ENCODE results near the gene ERP29. TPM values are rescaled to one million over a fixed set of nuclear protein-coding genes. Genes with fewer than 3 reads are reported as not detected.

ERP29 gene
- total RNA-seq, 1 experiment from 2014 or later, result 97.2 TPM

DNA sequence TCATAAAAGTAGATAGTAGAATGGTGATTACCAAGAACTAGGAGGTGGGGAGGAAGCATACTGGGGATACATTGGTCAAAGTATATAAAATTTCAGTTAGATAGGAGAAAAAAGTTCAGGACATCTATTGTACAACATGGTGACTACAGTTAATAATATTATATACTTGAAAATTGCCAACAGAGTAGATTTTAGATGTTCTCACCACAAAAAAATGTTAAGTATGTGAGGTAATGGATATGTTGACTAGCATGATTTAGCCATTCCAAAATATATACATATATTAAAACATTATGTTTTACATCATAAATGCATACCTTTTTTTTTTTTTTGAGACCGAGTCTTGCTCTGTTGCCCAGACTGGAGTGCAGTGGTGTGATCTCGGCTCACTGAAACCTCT lies 31.2 kb upstream of the ERP29 start:
- CTCF ChIA-PET, result no interaction called here
- Histone ChIP-seq H3K36me3 (ENCODE audit: low read depth, low read length) (no peaks in the 10 kb centered on the region), H3K27me3 (ENCODE audit: low read length) (no peaks in the 10 kb centered on the region), H3K27ac (ENCODE audit: low read length) (no peak overlapping the region), H4K20me1 (ENCODE audit: low read length) (no peaks in the 10 kb centered on the region), H3K79me2 (ENCODE audit: low read length) (no peaks in the 10 kb centered on the region), H3K9me2 (replicated peaks; ENCODE audit: low read length) (no peaks in the 10 kb centered on the region), H3F3A (ENCODE audit: low read length, unreplicated experiment) (no peaks in the 10 kb centered on the region), H3K9me3 (ENCODE audit: low read length) (no peaks in the 10 kb centered on the region), H3K4me3 (ENCODE audit: low read length) (no peak overlapping the region), H2AFZ (ENCODE audit: low read length) (no peak overlapping the region), H3K4me2 (ENCODE audit: low read length) (no peak overlapping the region), H3K9ac (ENCODE audit: low read length) (no peak overlapping the region), H3K4me1 (ENCODE audit: insufficient read depth, low read length) (no peaks in the 10 kb centered on the region)
- intact Hi-C loops (cut with micrococcal nuclease), result no loop called here
- ATAC-seq, result peak; percentile 18; the same call in 1 of the 2 replicates
- DNase-seq, result peak; percentile 17
- no peak for TF ChIP-seq EZH2phosphoT487 (IDR thresholded peaks at IDR 0.05; ENCODE audit: borderline replicate concordance, low read length)
- TF ChIP-seq, protein P1, sequence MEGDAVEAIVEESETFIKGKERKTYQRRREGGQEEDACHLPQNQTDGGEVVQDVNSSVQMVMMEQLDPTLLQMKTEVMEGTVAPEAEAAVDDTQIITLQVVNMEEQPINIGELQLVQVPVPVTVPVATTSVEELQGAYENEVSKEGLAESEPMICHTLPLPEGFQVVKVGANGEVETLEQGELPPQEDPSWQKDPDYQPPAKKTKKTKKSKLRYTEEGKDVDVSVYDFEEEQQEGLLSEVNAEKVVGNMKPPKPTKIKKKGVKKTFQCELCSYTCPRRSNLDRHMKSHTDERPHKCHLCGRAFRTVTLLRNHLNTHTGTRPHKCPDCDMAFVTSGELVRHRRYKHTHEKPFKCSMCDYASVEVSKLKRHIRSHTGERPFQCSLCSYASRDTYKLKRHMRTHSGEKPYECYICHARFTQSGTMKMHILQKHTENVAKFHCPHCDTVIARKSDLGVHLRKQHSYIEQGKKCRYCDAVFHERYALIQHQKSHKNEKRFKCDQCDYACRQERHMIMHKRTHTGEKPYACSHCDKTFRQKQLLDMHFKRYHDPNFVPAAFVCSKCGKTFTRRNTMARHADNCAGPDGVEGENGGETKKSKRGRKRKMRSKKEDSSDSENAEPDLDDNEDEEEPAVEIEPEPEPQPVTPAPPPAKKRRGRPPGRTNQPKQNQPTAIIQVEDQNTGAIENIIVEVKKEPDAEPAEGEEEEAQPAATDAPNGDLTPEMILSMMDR (conservative IDR thresholded peaks at IDR 0.05; ENCODE audit: low read depth, low read length), result no peak
- POLR2A ChIA-PET (ENCODE audit: unreplicated experiment), result interaction anchor here (0.7 kb wide), 1 partner anchor 27 kb away, joined by 5 read pairs; no protein-coding TSS in a partner anchor
- BruUV-seq (replicated peaks), result no TSS peak

DNA sequence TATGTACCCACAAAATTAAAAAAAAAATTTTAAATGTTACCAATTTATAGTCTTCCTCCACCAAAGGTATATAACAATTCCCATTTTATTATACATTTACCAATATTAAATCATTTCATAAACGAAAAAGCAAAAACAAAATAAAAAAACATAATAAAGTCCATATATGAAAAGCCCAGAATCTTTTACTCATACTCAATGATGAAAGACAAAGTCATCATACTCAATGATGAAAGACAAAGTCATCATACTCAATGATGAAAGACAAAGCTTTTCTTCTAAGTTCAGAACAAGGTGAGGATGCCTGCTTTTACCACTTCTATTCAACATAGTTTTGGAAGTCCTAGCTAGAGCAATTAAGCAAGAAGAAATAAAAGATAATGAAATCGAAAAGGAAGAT lies 28.4 kb upstream of the ERP29 start:
- no peaks in the 10 kb centered on the region for H3K79me2 ChIP-seq (ENCODE audit: low read length)
- H2AFZ ChIP-seq (ENCODE audit: low read length), result no peak overlapping the region
- BruUV-seq (replicated peaks), result no TSS peak
- H3K4me2 ChIP-seq (ENCODE audit: low read length), result no peak overlapping the region
- H3F3A ChIP-seq (ENCODE audit: low read length, unreplicated experiment), result no peaks in the 10 kb centered on the region
- H4K20me1 ChIP-seq (ENCODE audit: low read length), result no peaks in the 10 kb centered on the region
- no peaks in the 10 kb centered on the region for H3K9me3 ChIP-seq (ENCODE audit: low read length)
- no peak overlapping the region for H3K27ac ChIP-seq (ENCODE audit: low read length)
- DNase-seq (no peak), ATAC-seq (no peak)
- TF ChIP-seq EZH2 (IDR thresholded peaks at IDR 0.05; ENCODE audit: low read length, unreplicated experiment) (no peak), EZH2phosphoT487 (IDR thresholded peaks at IDR 0.05; ENCODE audit: borderline replicate concordance, low read length) (no peak)
- TF ChIP-seq, protein P1 (conservative IDR thresholded peaks at IDR 0.05; ENCODE audit: low read depth, low read length), result no peak
- no peaks in the 10 kb centered on the region for H3K36me3 ChIP-seq (ENCODE audit: low read depth, low read length)
- CTCF ChIA-PET, result no interaction called here
- no peak overlapping the region for H3K9ac ChIP-seq (ENCODE audit: low read length)
- intact Hi-C loops (cut with micrococcal nuclease), result no loop called here
- no peaks in the 10 kb centered on the region for H3K27me3 ChIP-seq (ENCODE audit: low read length)
- H3K9me2 ChIP-seq (replicated peaks; ENCODE audit: low read length), result no peaks in the 10 kb centered on the region
- no peaks in the 10 kb centered on the region for H3K4me1 ChIP-seq (ENCODE audit: insufficient read depth, low read length)
- POLR2A ChIA-PET (ENCODE audit: unreplicated experiment), result no interaction called here
- H3K4me3 ChIP-seq (ENCODE audit: low read length), result no peak overlapping the region

DNA sequence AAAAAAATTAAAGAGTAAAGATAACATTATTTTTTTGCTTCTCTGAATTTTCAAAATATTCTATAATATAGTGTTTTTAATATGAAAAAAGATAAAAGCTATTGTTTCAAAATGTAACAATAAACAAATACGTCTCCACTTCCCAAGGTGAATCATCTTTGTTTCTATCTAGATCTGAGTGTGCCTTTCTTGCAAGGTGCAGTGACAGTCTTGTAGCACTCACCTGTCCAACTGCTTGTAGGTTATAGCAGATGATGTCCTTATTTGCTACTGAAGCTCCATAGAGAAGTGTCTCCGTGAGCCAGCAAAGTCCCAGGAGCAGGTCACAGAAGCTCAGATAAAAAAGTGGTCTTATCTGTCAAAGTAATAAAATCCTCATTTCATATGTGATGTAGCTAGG lies 21.7 kb upstream of the ERP29 start:
- no peak overlapping the region for H3K4me2 ChIP-seq (ENCODE audit: low read length)
- DNase-seq (no peak), ATAC-seq (no peak)
- H3F3A ChIP-seq (ENCODE audit: low read length, unreplicated experiment), result no peaks in the 10 kb centered on the region
- H3K27ac ChIP-seq (ENCODE audit: low read length), result no peak overlapping the region
- no peaks in the 10 kb centered on the region for H3K9me3 ChIP-seq (ENCODE audit: low read length)
- H3K4me3 ChIP-seq (ENCODE audit: low read length), result no peak overlapping the region
- H4K20me1 ChIP-seq (ENCODE audit: low read length), result no peaks in the 10 kb centered on the region
- BruUV-seq (replicated peaks), result no TSS peak
- intact Hi-C loops (cut with micrococcal nuclease), result no loop called here
- H3K9ac ChIP-seq (ENCODE audit: low read length), result no peak overlapping the region
- no peaks in the 10 kb centered on the region for H3K9me2 ChIP-seq (replicated peaks; ENCODE audit: low read length)
- H3K27me3 ChIP-seq (ENCODE audit: low read length), result no peaks in the 10 kb centered on the region
- POLR2A ChIA-PET (ENCODE audit: unreplicated experiment), result no interaction called here
- H3K36me3 ChIP-seq (ENCODE audit: low read depth, low read length), result no peaks in the 10 kb centered on the region
- CTCF ChIA-PET, result no interaction called here
- no peaks in the 10 kb centered on the region for H3K79me2 ChIP-seq (ENCODE audit: low read length)
- H2AFZ ChIP-seq (ENCODE audit: low read length), result no peak overlapping the region
- H3K4me1 ChIP-seq (ENCODE audit: insufficient read depth, low read length), result peaks cover 5% of the 10 kb centered on the region; the same call in 1 of the 2 replicates
- TF ChIP-seq EZH2 (IDR thresholded peaks at IDR 0.05; ENCODE audit: low read length, unreplicated experiment), result no peak

Data from PC-3 (cell line).